IPS DF 4.7 (cell line): ENCODE measurements around the gene CD93.

Source experiments
- DNase-seq: peaks from one replicate; pipeline ENCODE4 v3.0.0-alpha.2; 2013; ENCODE audit warnings: low spot score; ENCODE audit errors: extremely low read depth

CD93 gene

DNA sequence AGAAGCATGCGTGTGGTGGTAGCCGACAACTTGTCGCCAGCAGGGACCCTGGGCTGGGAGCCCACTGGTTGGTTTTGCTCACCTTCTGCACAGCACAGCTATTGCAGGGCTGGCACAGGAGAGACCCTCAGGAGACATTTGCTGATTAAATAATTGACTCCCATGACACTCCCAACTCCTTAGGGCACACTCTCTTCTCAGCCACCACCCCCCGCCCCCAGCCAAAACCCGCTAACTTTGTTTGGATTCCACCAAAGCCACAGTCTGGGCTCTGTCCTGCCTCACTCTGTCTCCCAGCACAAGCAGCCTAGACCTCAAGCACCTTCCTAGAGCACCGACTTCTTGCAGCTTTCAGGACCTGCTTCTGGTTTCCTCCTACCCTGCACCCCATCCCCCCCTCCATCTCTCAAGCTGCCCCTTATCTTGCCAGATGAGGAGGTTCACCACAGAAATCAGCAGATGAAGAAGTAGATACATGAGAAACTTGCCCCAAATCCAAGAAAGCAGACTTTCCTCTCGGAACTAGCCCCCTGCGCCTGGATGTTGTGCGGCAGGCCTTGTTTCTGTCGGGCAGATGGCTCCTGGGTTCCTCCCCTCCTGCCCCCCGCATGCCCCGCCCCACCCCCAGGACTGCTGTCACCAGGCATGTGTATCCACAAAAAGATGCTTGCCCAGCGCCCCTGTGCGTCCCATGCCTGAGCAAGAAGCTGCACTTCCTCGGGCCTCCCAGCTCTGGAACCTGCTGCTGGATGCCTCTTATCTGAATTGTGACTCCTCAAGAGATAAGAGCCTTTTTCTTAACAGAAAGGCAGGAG, 35.0 kb upstream of the CD93 start:
- no peak for DNase-seq

DNA sequence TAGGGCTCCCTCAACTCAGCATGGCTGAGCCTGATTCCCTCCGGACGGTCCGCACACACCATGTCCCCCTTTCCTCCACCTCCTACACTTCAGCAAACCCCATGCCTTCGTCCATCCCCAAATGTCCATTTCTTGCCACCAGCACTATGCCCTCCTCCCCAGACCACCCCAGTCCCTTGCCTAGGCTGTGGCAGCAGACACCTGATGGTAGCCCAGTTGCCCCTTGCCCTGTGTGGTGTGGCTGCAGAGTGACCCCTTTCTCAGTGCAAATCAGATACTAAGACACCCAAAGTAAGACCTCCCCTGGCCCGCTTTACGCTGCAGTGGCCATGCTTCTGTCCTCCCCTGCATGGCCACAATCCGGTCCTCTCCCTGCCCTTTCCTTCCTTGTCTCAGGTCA, 34.1 kb upstream of the CD93 start:
- no peak for DNase-seq

DNA sequence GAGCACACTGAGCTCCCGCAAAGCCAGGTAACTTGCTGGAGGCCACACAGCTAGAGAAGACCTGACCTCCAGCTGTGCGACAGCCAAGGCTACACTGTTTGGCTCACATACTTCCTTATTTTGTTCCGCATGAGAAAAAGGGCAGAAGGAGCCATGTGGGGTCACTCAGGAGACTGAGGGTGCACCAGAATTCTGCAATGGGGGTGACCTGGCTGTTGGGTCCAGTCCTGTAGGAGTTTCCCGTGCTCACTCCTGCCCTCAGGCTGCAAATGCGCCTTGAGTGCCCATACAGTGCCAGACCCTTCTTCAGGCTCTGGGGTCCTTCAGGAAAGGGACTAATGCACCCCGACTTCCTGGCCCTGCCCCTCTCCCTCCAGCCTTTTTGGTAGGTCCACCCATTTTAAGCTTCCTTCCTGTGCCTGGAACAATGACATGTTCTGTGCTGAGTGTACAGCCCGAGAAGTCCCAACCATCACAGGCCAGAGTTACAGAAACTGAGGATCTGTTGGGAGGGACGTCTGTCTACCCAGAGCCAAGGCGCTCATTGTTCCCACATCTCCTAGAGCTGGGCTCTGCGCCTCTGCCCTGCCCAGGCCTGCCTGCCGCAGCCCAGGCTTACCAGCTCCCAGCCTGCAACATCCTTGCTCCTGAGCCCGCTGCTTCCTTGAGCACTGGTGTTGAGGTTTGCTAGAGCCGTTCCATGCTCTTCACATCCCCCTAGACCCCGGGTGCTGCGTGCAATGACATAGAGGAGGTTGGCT, 33.5 kb upstream of the CD93 start:
- DNase-seq, result no peak

DNA sequence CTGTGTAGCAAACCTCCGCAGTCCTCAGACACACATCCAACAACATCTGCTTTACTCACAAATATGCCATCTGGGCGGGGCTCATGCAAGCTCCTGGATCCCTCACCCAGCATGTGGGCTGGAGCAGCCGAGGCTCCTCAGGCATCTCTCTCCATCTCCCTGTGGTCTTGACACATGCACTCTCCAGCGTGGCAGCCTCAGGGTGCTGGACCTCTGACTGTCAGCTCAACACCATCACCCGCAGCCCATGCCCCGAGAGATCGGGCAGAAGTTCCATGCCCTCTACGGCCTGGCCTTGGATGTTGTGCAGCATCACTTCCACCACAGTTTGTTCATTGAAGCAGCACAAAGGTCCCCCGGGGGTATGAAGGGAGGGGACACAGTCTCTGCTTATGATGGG, 32.6 kb upstream of the CD93 start:
- DNase-seq, result no peak

DNA sequence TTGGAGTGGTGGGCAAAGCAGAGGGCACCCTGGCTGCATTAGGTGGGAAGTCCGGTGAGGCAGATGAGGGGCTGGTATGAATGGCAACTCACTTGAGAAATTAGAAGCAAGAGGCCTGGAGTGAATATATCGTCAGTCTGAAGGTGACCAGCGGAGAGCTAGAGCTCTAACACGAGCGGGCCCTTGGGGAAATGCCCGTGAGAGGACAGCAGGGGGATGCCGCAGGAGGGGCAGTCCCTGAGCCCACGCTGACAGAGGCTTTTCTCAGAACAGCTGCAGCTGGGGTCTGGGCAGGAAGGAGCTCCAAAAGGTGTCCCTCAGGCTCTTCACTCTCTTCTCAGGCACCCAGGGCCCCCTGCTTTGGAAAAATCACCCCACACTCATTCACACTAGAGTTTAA, 32.0 kb upstream of the CD93 start:
- DNase-seq, result no peak

DNA sequence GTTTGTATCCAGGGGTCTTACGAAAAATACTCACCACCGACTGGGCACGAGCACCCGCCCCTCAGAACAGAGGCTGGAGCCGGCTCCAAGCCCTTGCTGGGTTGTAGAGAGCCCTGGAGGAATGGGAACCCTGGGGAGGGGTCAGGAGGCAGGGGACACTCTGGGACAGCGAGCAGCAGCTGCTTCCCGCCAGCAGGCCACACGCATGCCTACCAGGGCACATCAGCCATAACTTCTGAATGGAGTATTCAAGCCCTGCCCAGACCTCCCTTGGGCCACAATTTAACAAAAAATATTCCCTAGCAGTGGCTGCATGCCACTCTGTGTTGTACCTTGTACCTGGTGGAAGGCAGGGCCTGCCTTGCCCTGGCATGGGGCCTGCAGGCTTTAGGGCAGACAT, 31.6 kb upstream of the CD93 start:
- no peak for DNase-seq

DNA sequence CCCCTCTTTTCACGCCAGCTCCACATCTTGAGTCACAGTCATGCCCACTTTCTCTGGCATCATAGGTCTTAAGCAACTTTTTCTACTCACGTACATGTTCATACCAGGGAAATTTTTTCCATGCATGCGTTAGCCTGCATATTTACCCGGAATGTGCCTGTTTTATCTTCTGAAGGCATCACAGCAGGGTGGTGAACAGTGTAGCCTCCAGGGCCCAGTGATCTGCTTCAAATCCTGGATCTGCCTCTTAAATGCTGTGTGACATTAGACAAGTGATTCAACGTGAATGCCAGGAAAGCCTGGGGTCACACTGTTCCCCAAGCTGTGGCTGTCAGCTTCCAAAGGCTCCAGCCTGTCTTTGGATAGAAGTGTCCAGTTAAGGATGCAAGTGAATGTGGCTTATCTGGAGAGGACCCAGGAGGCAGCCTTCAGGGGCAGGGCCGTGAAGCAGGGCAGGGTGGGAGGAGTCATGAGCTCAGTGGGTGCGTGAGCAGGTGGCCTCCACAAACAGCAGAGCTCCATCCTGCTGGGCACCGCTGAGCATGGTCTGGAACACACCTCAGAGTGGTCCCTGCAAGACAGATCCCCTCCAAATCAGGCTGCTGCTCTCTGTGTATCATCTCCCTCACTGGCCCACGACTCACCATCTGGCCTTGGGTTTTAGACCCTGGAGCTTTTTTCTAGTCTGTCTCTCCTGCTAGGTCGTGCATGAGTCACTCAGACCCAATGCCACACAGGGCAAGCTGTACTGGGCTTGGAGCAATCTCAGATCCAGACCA, 30.4 kb upstream of the CD93 start:
- no peak for DNase-seq

DNA sequence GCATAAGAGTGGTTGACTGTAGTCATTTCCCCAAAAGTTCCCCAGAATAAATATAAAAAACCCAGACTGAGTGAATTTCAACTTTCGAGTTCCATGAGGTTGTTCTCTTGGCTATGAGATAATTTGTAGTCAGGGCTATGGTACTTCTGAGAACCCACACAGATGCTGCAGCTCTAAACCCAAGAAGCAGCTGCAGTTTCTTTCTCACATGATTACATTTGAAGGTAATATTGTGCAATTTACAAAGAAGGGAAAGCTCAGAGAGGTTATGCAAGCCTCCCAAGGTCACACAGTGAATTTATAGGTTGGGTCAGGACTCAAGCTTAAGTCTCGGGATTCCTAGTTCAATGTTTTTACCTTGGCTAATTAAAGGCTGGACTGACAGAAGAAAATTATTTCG, 29.7 kb upstream of the CD93 start:
- DNase-seq, result no peak

DNA sequence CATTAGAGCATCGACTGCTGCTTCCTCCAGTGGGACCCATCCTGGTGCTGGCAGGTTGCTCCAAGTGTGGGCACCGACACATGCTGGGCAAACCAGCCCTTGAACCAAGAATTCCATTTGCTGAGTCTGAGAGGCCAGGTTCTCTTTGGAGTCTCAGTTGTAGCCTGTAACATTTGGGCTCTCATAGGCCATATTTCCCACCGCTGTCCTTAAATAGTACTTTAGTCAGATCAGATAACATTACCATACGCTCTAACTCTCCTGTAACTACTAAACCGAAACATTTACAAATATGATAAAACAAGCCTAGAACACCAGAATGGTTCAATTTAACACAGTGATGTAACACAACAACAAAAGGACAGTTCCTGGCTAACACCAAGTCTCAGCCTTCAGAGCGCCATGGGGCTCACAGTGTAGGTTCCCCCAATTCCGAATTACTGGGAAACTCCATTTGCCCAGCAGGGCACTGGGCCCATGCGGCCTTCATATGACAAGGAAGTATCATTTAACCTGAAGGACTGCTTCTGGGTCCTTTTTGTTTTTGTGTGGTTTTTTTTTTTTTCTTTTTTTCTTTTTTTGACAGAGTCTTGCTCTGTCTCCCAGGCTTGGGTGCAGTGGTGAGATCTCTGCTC, 28.4 kb upstream of the CD93 start:
- DNase-seq, result no peak

DNA sequence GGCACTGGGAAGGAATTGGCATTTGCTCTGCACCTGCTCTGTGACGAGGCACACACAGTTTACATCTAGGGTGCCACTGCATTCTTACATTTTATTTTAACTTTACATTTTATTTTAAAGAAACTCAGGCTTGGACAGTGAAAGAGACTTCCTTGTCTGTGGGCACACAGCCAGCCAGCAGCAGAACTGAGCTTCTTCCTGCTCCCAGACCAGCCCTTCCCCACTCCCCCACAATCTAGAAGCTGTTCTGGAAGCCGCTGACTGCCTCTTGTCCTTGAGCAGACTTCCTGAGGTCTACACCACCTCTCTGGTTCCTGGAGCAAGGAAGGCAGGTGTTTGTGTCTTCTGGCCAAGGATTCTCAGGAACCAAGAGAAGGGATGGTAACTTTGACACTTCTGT, 27.9 kb upstream of the CD93 start:
- no peak for DNase-seq

DNA sequence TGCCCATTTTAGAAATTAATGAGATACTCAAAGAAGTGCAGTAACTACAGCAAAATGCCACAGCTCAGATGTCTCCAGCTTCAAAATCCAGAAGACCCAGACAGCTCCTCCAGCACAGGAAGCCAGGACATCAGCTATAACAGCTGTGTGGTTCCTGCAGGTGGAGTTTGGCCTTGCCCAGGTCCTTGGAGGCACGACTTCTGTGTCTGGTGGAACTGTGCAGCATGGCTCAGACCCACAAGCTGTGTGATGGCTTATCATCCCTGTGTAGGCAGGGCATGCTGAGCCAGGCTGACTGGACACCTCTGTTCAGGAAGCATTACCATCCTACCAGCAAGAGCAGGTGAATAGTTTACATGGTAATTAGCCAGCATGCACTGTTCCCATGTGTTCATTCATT, 26.5 kb upstream of the CD93 start:
- no peak for DNase-seq

DNA sequence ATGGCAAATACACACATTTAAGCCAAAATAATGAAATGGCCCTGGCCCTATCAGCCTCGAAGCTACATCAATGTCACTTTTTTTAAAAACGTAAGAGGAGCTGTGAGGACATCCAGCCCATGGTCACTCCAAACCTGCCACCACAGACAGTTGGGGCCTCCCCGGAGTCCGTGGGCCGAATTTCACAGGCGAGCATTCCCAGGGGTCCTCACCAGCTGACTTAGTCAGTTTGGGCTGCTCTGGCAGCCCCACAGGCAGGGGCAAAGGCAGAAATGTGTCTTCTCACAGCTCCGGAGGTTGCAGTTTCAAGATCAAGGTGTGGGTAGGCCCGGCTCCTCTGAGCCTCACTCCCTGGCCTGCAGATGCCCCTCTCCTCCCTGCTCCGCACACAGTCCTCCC, 25.8 kb upstream of the CD93 start:
- DNase-seq, result no peak

DNA sequence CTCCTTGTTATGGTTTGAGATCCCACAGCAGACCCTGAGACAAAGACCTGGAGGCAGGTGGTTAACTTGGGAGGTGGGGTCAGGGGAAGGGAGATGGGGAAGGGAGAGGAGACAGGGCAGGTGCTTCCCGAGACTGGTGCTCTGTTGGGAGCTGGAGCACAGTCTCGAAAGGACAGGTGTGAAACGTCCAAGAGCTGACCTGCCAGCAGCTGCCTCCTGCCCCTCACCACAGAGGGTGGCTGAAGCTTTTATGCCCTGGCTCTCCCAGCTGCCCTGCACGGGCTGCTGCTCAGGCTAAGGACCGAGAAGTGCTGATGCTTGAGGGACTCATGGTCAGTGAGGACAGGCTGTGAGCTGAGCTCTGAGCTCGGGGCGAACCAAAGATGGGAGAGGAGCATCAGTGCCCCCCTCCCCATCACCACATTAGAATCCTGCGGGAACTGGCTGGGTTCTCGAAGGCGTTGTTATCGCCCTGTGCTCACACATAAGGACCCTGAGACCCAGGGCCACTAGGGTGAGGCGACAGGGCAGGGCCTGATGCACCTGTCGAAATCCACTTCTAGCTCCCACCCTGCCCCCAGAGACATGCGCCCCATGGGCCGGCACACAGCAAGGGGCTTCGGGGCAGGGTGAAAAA, 25.3 kb upstream of the CD93 start:
- no peak for DNase-seq

DNA sequence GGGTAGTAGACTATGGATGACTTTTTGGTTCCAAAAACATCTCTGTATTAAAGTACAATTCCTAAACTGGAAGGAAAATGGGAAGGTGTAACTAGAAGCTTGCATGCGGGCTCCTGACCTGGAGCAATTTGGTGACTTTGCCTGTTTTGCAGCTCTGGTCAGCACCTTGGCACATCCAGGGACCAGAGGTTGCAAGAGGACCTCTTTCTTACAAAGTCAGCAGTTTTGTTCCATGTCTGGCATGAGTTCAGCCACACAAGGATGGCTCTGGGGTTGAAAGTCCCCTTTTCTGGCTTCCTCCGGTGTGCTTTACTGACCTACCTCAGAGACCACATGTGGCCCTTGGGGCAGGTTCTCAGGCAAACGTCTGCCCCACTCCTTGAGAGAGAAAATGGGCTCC, 22.7 kb upstream of the CD93 start:
- no peak for DNase-seq

DNA sequence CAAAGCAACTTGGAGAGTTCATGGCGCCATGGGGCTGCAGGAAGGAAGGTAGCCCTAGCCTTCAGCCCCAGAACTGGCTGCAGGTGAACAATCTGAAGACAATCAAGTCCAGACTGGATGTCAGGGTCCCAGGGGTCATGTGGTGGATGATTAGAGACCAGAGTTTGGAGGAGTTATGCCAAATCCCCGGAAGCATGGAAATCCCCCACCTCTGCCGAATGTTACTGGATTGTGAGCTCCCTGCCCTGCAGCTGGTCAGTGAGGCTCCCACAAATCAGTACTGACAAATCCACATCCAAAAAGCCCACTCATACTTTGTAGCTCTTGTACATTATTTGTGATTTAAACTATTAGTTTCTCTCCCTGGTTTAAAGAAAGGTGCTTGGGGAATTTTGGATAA, 21.3 kb upstream of the CD93 start:
- no peak for DNase-seq

DNA sequence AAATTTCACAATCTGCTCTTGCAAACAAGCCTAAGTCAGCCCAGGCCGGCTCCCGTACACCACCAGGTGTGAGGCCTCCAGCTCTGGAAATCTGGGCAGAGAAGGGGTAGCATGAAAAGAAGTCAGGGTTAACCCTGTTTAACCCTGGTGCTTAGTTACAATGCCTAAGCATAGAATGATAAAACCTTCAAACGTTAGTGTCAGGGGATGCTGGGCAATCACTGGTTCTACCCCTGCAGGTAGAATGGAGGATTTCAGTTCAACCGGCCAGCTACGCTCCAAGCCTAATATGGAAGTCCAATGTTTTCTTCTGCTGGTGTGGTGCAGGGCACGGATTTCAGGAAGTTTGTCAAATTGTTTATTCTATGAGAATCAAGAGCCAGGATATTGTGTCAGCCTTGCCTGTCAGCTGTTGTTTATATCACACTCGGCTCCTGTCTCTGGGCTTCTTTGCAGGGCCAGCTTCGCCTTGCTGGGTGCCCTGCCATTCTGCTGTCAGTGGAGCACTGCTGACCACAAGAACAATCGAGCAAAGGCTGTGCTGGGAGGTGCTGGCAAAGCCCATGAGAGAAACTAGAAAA, 20.2 kb upstream of the CD93 start:
- DNase-seq, result no peak

DNA sequence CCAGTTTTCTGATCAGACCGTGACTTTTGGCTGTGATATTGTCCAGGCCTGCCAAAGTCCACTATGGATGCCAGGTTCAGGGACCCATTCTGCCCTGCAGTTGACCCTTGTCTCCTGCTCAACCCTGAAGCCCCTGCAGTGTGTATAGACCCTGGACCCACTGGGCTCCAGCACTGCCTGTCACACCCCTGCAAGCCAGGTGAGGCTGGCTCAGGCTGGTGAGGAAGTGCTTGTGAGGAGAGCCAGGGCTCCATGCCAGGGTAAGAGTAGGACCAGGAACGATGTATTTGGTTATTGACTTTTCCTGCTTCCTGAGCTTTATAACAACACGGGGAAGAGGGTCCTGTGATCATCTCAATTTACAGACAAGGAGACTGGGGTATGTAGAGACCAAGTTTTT, 19.1 kb upstream of the CD93 start:
- DNase-seq, result no peak

DNA sequence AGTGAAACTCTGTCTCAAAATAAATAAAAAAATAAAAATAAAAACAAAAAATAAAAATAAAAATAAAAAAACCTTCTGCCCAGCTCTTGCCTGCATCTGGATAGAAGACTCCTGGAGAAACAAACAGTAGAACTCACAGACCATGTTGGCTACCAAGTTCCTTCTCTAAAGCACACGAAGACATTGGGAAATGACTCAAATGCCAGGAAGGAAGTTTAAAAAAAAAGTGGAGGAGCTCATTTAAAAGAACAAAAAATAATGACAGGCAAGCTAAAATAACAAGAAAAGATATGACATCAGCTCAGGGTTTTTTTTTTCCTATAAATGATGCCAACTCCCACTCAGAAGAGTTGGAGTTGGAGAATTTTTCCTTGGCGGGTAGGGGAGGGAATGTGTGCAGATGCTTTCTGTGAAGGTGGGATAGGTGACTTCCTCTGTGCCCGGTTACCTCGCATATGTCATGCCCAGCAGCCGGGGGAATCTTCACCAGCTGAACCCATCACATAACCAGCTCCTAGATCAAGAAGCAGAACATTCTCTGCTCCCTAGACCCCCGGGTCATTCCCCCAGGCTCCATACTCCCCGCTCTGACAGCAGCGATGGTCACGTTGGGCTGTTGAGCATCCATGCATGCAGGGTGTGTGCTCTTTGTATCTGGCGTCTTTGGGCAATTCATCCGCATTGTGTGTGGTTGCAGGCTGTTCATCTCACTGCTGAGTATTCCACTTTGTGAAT, 17.3 kb upstream of the CD93 start:
- DNase-seq, result no peak

DNA sequence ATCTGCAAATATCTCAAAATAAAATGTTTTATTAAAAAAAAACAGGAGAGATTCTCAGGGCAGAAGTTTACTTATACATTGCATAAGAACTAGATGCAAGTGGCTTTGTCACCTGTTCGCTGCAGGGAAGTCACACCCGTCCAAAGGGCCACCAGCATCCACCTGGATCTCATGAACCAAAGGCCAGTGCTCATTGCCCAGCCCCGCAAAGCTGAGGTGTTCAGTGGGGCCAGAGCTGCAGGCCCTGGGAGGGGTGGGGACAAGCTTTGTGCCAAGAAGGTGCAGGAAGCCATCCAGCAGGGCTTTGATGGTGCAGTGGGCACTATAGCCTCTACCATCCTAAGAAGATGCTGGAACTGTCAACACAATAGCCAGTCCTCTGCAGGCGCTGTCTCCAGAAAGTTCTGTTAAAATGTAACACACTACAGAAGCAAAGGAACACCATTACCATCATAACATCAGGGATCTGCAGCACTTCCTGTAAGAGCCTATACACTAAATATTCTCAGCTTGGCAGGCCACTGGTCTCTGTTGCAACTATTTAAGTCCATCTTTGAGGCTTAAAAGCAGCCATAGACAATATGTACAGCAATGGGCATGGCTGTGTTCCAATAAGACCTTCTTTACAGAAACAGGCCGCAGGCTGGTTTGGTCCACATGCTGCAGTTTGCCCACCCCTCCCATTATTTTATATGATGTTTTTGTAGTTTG, 15.7 kb upstream of the CD93 start:
- DNase-seq, result no peak

DNA sequence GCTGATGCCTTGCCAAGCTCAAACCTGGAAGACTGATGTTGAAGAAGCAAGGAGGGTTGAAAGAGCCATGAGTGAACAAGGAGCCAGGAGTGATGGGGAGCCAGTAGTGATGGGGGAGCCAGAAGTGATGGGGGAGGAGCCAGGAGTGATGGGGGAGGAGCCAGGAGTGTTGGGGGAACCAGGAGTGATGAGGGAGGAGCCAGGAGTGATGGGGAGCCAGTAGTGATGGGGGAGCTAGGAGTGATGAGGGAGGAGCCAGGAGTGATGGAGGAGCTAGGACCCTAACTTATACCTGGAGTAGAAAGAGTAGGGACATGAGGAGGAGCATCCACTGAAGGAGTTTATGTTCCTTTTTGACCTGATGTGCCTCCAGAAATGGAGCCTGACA, 14.6 kb upstream of the CD93 start:
- DNase-seq, result no peak
